EL (cell line): Measurements from ENCODE around the gene RAPGEF2.
A peak's percentile ranks its signal among the peaks of the same experiment; 100 is the strongest.
"Not testable (repeated sequence)": the region's sequence is repeated elsewhere in the genome, so short reads cannot be mapped to it uniquely, and the experiment has no call there.

Experiments used
- DNase-seq: peaks from one replicate; pipeline ENCODE4 v3.0.0-alpha.2; 2016

Gene RAPGEF2

GRCh38 chr4:159248384-159249178 lies 145.7 kb downstream of the RAPGEF2 start:
- peak; percentile 37 for DNase-seq

- no peak for DNase-seq
Observed at GRCh38 chr4:159250751-159251325, 148.0 kb downstream of the RAPGEF2 start.

GRCh38 chr4:159251580-159251979 lies 148.7 kb downstream of the RAPGEF2 start:
- DNase-seq = not testable (repeated sequence)

- no peak for DNase-seq
Observed at GRCh38 chr4:159252491-159252890, 149.6 kb downstream of the RAPGEF2 start.

- DNase-seq = no peak
Observed at GRCh38 chr4:159256037-159256436, 153.2 kb downstream of the RAPGEF2 start.

- no peak for DNase-seq
Observed at GRCh38 chr4:159258889-159259560, 156.1 kb downstream of the RAPGEF2 start.

GRCh38 chr4:159264057-159264456 lies 161.2 kb downstream of the RAPGEF2 start:
- no peak for DNase-seq

GRCh38 chr4:159266981-159267868 lies 164.3 kb downstream of the RAPGEF2 start:
- DNase-seq = no peak

- no peak for DNase-seq
Observed at GRCh38 chr4:159267869-159268285, 165.0 kb downstream of the RAPGEF2 start.

- DNase-seq = no peak
Observed at GRCh38 chr4:159268607-159269006, 165.7 kb downstream of the RAPGEF2 start.

- no peak for DNase-seq
Observed at GRCh38 chr4:159269116-159269515, 166.2 kb downstream of the RAPGEF2 start.

- no peak for DNase-seq
Observed at GRCh38 chr4:159269956-159270355, 167.1 kb downstream of the RAPGEF2 start.

GRCh38 chr4:159271856-159272255 lies 169.0 kb downstream of the RAPGEF2 start:
- no peak for DNase-seq

GRCh38 chr4:159272273-159273140 lies 169.6 kb downstream of the RAPGEF2 start:
- DNase-seq = peak; percentile 39

- peak; percentile 39 for DNase-seq
Observed at GRCh38 chr4:159273141-159273438, 170.2 kb downstream of the RAPGEF2 start.

- no peak for DNase-seq
Observed at GRCh38 chr4:159273841-159274240, 171.0 kb downstream of the RAPGEF2 start.

- no peak for DNase-seq
Observed at GRCh38 chr4:159278399-159278798, 175.5 kb downstream of the RAPGEF2 start.

GRCh38 chr4:159279084-159279483 lies 176.2 kb downstream of the RAPGEF2 start:
- no peak for DNase-seq

GRCh38 chr4:159280442-159281172 lies 177.7 kb downstream of the RAPGEF2 start:
- DNase-seq = no peak

GRCh38 chr4:159281771-159282170 lies 178.9 kb downstream of the RAPGEF2 start:
- DNase-seq = peak; percentile 34

- no peak for DNase-seq
Observed at GRCh38 chr4:159282329-159282728, 179.4 kb downstream of the RAPGEF2 start.
